ENCODE data around the gene CCDC124.

The CCDC124 gene

DNA sequence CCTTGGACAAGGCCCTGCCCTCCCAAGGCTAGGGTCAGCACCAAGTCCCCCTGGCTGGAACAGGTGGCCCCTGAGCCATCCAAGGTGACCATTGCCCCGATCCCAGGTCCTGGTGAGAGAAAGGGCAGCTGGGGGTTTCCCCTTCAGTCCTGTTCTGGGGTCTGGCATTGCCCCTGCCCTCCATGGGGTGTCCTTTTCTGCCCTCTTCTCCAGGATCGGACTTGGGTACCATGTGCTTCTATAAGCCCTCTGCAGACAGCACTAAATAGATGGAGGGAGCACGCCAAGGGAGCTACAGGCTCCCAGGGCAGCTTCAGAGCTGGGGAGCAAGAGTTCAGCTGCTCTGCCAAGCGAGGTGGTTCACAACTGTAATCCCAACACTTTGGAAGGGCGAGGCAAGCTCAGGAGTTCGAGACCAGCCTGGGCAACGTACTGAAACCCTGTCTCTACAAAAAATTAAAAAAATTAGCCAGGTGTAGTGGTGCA lies 20.5 kb downstream of the CCDC124 start:
- Histone ChIP-seq H3K27me3 (ENCODE audit: control insufficient read depth, low read length) (peaks cover 47% of the 10 kb centered on the region), H3K4me2 (ENCODE audit: low read length) (no peak overlapping the region; the same call in 1 of the 2 replicates), H3K4me3 (ENCODE audit: low read length) (no peak overlapping the region)

DNA sequence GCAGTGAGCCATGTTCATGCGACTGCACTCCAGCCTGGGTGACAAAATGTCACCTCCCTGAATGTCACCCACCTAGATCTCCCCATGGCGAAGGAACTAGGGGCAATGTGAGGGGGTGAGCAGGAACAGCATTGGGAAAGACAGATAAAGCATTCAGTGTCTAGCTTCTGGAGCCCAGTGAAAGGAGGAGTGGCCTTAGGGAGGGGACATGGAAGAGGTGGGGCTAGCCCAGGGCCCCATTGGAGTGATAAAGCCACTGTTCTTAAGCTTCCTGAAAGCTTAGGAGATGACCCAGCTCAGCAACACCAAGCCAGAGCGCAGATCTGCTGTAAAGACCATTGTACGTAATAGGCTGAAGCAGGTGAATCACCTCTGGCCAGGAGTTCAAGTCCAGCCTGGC lies 21.1 kb downstream of the CCDC124 start:
- no peaks in the 10 kb centered on the region for H3K9me3 ChIP-seq (ENCODE audit: control insufficient read depth, insufficient read depth, low read length)
- H3K9me2 ChIP-seq (replicated peaks; ENCODE audit: control insufficient read depth, low read length), result no peaks in the 10 kb centered on the region
- peaks cover 47% of the 10 kb centered on the region for H3K27me3 ChIP-seq (ENCODE audit: control insufficient read depth, low read length)
- no peak overlapping the region for H3K4me3 ChIP-seq (ENCODE audit: low read length)
- peaks cover 52% of the 10 kb centered on the region for H3K4me1 ChIP-seq (ENCODE audit: control insufficient read depth, low read length)
- H3K27ac ChIP-seq (ENCODE audit: low read depth, low read length), result no peak overlapping the region
- no peaks in the 10 kb centered on the region for H3K36me3 ChIP-seq (ENCODE audit: control insufficient read depth, low read length)
- no peak for TF ChIP-seq EZH2phosphoT487 (IDR thresholded peaks at IDR 0.05; ENCODE audit: borderline replicate concordance, low read length)
- TF ChIP-seq, protein P1, sequence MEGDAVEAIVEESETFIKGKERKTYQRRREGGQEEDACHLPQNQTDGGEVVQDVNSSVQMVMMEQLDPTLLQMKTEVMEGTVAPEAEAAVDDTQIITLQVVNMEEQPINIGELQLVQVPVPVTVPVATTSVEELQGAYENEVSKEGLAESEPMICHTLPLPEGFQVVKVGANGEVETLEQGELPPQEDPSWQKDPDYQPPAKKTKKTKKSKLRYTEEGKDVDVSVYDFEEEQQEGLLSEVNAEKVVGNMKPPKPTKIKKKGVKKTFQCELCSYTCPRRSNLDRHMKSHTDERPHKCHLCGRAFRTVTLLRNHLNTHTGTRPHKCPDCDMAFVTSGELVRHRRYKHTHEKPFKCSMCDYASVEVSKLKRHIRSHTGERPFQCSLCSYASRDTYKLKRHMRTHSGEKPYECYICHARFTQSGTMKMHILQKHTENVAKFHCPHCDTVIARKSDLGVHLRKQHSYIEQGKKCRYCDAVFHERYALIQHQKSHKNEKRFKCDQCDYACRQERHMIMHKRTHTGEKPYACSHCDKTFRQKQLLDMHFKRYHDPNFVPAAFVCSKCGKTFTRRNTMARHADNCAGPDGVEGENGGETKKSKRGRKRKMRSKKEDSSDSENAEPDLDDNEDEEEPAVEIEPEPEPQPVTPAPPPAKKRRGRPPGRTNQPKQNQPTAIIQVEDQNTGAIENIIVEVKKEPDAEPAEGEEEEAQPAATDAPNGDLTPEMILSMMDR (IDR thresholded peaks at IDR 0.05; ENCODE audit: low read depth, low read length, poor library complexity, severe bottlenecking), result no peak
- H3F3A ChIP-seq (ENCODE audit: control insufficient read depth, insufficient read depth), result peaks cover 5% of the 10 kb centered on the region; the same call in 1 of the 2 replicates
- no peaks in the 10 kb centered on the region for H3K79me2 ChIP-seq (ENCODE audit: control insufficient read depth, low read length)
- H3K4me2 ChIP-seq (ENCODE audit: low read length), result no peak overlapping the region
- no peaks in the 10 kb centered on the region for H4K20me1 ChIP-seq (ENCODE audit: control insufficient read depth, insufficient read depth, low read depth, low read length)

More for the DNA sequence above, 20.5 kb downstream of the CCDC124 start:
- Histone ChIP-seq H3K36me3 (ENCODE audit: control insufficient read depth, low read length) (no peaks in the 10 kb centered on the region), H3F3A (ENCODE audit: control insufficient read depth, insufficient read depth) (peaks cover 5% of the 10 kb centered on the region; the same call in 1 of the 2 replicates), H3K9me3 (ENCODE audit: control insufficient read depth, insufficient read depth, low read length) (no peaks in the 10 kb centered on the region), H3K27ac (ENCODE audit: low read depth, low read length) (no peak overlapping the region), H3K9me2 (replicated peaks; ENCODE audit: control insufficient read depth, low read length) (no peaks in the 10 kb centered on the region), H4K20me1 (ENCODE audit: control insufficient read depth, insufficient read depth, low read depth, low read length) (no peaks in the 10 kb centered on the region), H3K79me2 (ENCODE audit: control insufficient read depth, low read length) (no peaks in the 10 kb centered on the region), H3K4me1 (ENCODE audit: control insufficient read depth, low read length) (peaks cover 56% of the 10 kb centered on the region)
- TF ChIP-seq, protein P1 (IDR thresholded peaks at IDR 0.05; ENCODE audit: low read depth, low read length, poor library complexity, severe bottlenecking), result no peak
- no peak for TF ChIP-seq EZH2phosphoT487 (IDR thresholded peaks at IDR 0.05; ENCODE audit: borderline replicate concordance, low read length)

DNA sequence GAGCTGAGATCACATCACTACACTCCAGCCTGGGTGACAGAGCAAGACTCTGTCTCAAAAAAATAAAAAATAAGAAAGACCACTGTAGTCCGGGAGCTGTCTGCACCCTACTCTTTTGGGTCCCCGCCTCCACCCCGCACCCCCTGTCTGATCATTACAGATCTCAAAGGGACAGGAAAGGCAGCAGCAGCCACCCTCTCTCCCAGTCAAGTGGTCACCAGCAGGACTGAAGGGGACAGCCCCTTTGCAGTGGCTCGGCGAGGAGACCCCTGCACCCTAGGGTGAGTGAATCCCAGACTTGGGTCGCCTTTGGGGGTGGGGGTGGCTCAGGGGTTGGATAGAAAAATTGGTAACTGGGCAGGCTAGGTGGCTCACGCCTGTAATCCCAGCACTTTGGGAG lies 21.6 kb downstream of the CCDC124 start:
- TF ChIP-seq EZH2phosphoT487 (IDR thresholded peaks at IDR 0.05; ENCODE audit: borderline replicate concordance, low read length), result no peak
- TF ChIP-seq, protein P1 (IDR thresholded peaks at IDR 0.05; ENCODE audit: low read depth, low read length, poor library complexity, severe bottlenecking), result no peak
- H3K9me2 ChIP-seq (replicated peaks; ENCODE audit: control insufficient read depth, low read length), result no peaks in the 10 kb centered on the region
- H3K36me3 ChIP-seq (ENCODE audit: control insufficient read depth, low read length), result no peaks in the 10 kb centered on the region
- peaks cover 47% of the 10 kb centered on the region for H3K4me1 ChIP-seq (ENCODE audit: control insufficient read depth, low read length)
- no peaks in the 10 kb centered on the region for H4K20me1 ChIP-seq (ENCODE audit: control insufficient read depth, insufficient read depth, low read depth, low read length)
- peaks cover 2% of the 10 kb centered on the region; the same call in 1 of the 2 replicates for H3F3A ChIP-seq (ENCODE audit: control insufficient read depth, insufficient read depth)
- H3K9me3 ChIP-seq (ENCODE audit: control insufficient read depth, insufficient read depth, low read length), result no peaks in the 10 kb centered on the region
- H3K4me3 ChIP-seq (ENCODE audit: low read length), result no peak overlapping the region
- H3K79me2 ChIP-seq (ENCODE audit: control insufficient read depth, low read length), result no peaks in the 10 kb centered on the region
- H3K27me3 ChIP-seq (ENCODE audit: control insufficient read depth, low read length), result peaks cover 47% of the 10 kb centered on the region
- H3K27ac ChIP-seq (ENCODE audit: low read depth, low read length), result no peak overlapping the region
- no peak overlapping the region for H3K4me2 ChIP-seq (ENCODE audit: low read length)
